ENCODE results near the gene EPHA8.

GRCh38 chr1:22525646-22526045 lies 37.6 kb upstream of the EPHA8 start:
- TF ChIP-seq CTCF (IDR thresholded peaks at IDR 0.05) (no peak), POLR2A (IDR thresholded peaks at IDR 0.05) (no peak), POLR2AphosphoS5 (IDR thresholded peaks at IDR 0.05) (no peak)
